ENCODE results near the gene CDKN2B-AS1.

GRCh38 chr9:21996438-21996837 lies 1.8 kb downstream of the CDKN2B-AS1 start:
- TF ChIP-seq CTCF (IDR thresholded peaks at IDR 0.05 in 8 of 11, conservative IDR thresholded peaks at IDR 0.05 in 3 of 11) (no peak), POLR2A (IDR thresholded peaks at IDR 0.05) (no peak)
